Aorta (tissue), 5 donors: ENCODE measurements around the gene CYP17A1. TPM values are rescaled to one million over a fixed set of nuclear protein-coding genes. Genes with fewer than 3 reads are reported as not detected.
A peak's percentile ranks its signal among the peaks of the same experiment; 100 is the strongest.

Experiments
- ATAC-seq: fragments of 200-7000 bp; cut with Tn5 transposase; one replicate; pipeline ENCODE4 v1.9.1; 2022; ENCODE audit warnings: moderate library complexity; ENCODE audit not compliant: low FRiP score
- DNase-seq, 2 donors: peaks; one replicate each; pipeline ENCODE4 v3.0.0-alpha.2; 2020
- H3K27ac ChIP-seq, 2 donors: one replicate each; pipeline ENCODE4 v1.5.1; 2013; ENCODE audit warnings: low read length in 2 of 2, mild to moderate bottlenecking in 2 of 2, moderate library complexity in 2 of 2, control low read depth in 1 of 2, inconsistent platforms in 1 of 2, low read depth in 1 of 2
- H3K27me3 ChIP-seq, 2 donors: one replicate each; pipeline ENCODE4 v1.6.1; 2013; ENCODE audit warnings: control low read depth in 1 of 2, low read length in 1 of 2, mild to moderate bottlenecking in 1 of 2, moderate library complexity in 1 of 2; ENCODE audit not compliant: insufficient read depth in 2 of 2, control insufficient read depth in 1 of 2
- H3K36me3 ChIP-seq, 2 donors: one replicate each; pipeline ENCODE4 v1.6.1; 2013; ENCODE audit warnings: control low read depth in 1 of 2, low read length in 1 of 2, mild to moderate bottlenecking in 1 of 2; ENCODE audit not compliant: insufficient read depth in 2 of 2, control insufficient read depth in 1 of 2
- H3K4me1 ChIP-seq, 2 donors: one replicate each; pipeline ENCODE4 v1.6.1; 2013; ENCODE audit warnings: low read length in 2 of 2, control low read depth in 1 of 2, mild to moderate bottlenecking in 1 of 2, moderate library complexity in 1 of 2; ENCODE audit not compliant: insufficient read depth in 2 of 2, control insufficient read depth in 1 of 2
- H3K4me3 ChIP-seq, 2 donors: one replicate each; pipeline ENCODE4 v1.5.1; 2013; ENCODE audit warnings: low read length in 2 of 2, control low read depth in 1 of 2, mild to moderate bottlenecking in 1 of 2
- H3K9me3 ChIP-seq: one replicate; pipeline ENCODE4 v1.6.1; 2013; ENCODE audit warnings: mild to moderate bottlenecking, low read length; ENCODE audit not compliant: control insufficient read depth
- WGBS, 2 donors: extraction: QIAGEN DNeasy Blood & Tissue Kit; methylation state at CpG; one replicate each; pipeline ENCODE4 v1.1.7; 2013; 5-methylcytosine and 5-hydroxymethylcytosine counted together
- intact Hi-C, 2 donors: fragments of 100-400 bp; cut with DNase I; formaldehyde crosslinking; loops; one replicate each; pipeline versions ENCODE4 v1.14.2 to v1.15.0; 2022
- polyA plus RNA-seq, 2 donors: library from polyadenylated mRNA; stranded (reverse); fragments of 200-250 nt; gene quantifications; one replicate each; pipeline ENCODE4 v1.2.3, GENCODE V29; 2013
- total RNA-seq, 2 donors: library from RNA; stranded (reverse); fragmentation: NEBNext Ultra II Directional; extraction: Animal tissue kit (Norgen Biotek cat#: 25700); gene quantifications; one replicate each; pipeline ENCODE4 v1.2.1, GENCODE V29; 2021
- donor health status: healthy with polysubstance abuse.
- donor health status: Bipolar disorder and iron deficiency.
- donor health status: DM: no; HTN: no; CAD: no.
- donor health status: DM: no; HTN: no; CAD: no.
- donor health status: DM: yes; HTN: yes; CAD: no.

The CYP17A1 gene
- total and polyA plus RNA-seq, 4 donors: 0.25 to 1.3 (median 0.55) TPM; not detected in 1

- H3K4me3 ChIP-seq: no peak overlapping the region
- no peaks in the 10 kb centered on the region for H3K36me3 ChIP-seq
- DNase-seq: peak in 1 of 2 donors; percentile 19
- 53% methylated on average over 15 of the region's 15 CpGs for WGBS, 2 donors
- intact Hi-C loops: no loop called here
- H3K27ac ChIP-seq: peak overlapping the region in 1 of 2 donors; percentile 30
- peaks cover 11 to 18% of the 10 kb centered on the region in 2 donors for H3K4me1 ChIP-seq
- ATAC-seq: no peak
- H3K9me3 ChIP-seq: no peaks in the 10 kb centered on the region
- no peaks in the 10 kb centered on the region for H3K27me3 ChIP-seq
These were observed 41.5 kb downstream of the CYP17A1 start for GRCh38 chr10:102795453-102796406.

- Histone ChIP-seq H3K9me3 (no peaks in the 10 kb centered on the region), H3K27me3 (no peaks in the 10 kb centered on the region), H3K36me3 (no peaks in the 10 kb centered on the region), H3K27ac (no peak overlapping the region), H3K4me3 (no peak overlapping the region), H3K4me1 (peaks cover 11% of the 10 kb centered on the region in 2 donors)
- DNase-seq (no peak), ATAC-seq (no peak)
- WGBS, 2 donors: 31 to 36% methylated on average over 8 of the region's 8 CpGs
- intact Hi-C loops: no loop called here
These were observed 45.3 kb downstream of the CYP17A1 start for GRCh38 chr10:102791754-102792395.

DNA sequence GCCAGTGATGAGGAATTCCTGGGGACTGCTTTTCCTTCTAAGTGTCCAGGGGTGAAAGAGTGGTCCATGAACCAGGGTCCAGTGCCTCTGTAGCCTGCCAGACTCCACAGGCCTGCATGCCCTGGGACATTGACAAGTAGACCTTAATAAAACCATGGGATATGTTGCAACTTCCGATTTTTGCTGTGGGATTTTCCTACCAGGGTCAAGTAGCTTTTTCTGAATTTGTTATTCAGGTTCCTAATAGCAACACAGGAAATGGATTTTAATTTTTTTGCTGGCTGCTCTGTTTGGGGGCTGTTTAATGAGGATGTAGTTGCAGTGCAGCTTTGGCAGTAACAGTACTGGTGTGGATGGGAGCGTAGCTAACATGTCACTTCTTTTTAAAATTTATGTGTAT is 51.4 kb downstream of the CYP17A1 start:
- Histone ChIP-seq H3K9me3 (no peaks in the 10 kb centered on the region), H3K27me3 (no peaks in the 10 kb centered on the region), H3K4me3 (no peak overlapping the region), H3K4me1 (peaks cover 4 to 8% of the 10 kb centered on the region in 2 donors), H3K36me3 (no peaks in the 10 kb centered on the region), H3K27ac (peak overlapping the region in 1 of 2 donors; percentile 11)
- intact Hi-C loops: no loop called here
- DNase-seq (peak in 1 of 2 donors; percentile 56), ATAC-seq (peak; percentile 45)
- 46 to 49% methylated on average over 2 of the region's 2 CpGs for WGBS, 2 donors

GRCh38 chr10:102783568-102783967 is 53.6 kb downstream of the CYP17A1 start:
- WGBS, 2 donors: 33 to 38% methylated on average over 1 of the region's 1 CpG
- DNase-seq (no peak), ATAC-seq (peak; percentile 10)
- peaks cover 7 to 11% of the 10 kb centered on the region in 2 donors for H3K4me1 ChIP-seq
- no peaks in the 10 kb centered on the region for H3K27me3 ChIP-seq
- intact Hi-C loops: loop anchor here in 1 of 2 donors (5.0 kb wide), 1 partner anchor 34 kb away; no protein-coding TSS in a partner anchor
- peak overlapping the region; percentile 95 to 96 for H3K27ac ChIP-seq
- no peaks in the 10 kb centered on the region for H3K9me3 ChIP-seq
- H3K36me3 ChIP-seq: no peaks in the 10 kb centered on the region
- no peak overlapping the region for H3K4me3 ChIP-seq

DNA sequence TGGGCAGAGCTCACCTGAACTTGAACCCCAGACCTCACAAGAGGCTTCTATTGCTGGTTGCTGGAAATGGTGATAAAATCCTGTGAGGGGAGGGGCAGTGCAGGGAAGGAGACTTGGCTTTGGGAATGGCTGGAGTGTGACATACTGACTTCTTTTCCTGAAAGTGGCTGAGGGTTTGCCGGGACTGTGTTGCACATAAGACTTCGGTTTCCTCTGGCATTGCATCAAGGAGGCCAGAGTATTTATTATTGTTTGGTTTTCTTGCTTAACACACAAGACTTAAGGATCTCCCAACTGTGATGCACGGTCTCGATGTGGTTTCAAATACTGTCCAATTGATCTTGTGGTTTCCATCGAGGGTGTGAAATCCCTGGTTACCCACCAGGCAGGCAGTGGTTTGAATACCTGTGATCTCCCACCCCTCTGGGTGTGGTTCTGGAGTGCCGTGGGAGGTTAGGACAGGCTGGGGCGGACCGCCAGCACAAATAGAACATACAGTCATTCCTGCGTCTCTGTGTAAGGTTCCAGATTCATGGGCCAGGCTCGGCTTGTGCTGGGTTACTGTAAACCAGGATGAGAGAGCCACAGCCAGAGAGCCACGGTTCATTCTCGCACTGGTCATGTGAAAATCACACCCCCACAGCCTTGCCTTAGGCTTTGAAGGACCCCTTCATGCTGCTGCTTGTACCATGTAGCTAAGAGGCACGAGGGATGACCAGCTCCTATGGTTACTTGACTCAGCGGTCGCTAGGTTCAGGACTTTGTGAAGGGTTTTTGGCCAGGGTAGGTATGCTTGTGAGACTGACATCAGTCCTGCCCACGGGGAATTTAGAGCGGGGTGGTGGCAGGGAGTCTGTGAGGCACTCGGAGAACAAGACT is 54.3 kb downstream of the CYP17A1 start:
- H3K9me3 ChIP-seq: no peaks in the 10 kb centered on the region
- intact Hi-C loops: loop anchor here in 1 of 2 donors (5.0 kb wide), 1 partner anchor 34 kb away; no protein-coding TSS in a partner anchor
- WGBS, 2 donors: 4 to 6% methylated on average over 18 of the region's 18 CpGs
- peaks cover 7 to 13% of the 10 kb centered on the region in 2 donors for H3K4me1 ChIP-seq
- no peaks in the 10 kb centered on the region for H3K36me3 ChIP-seq
- DNase-seq (peak; percentile 88 to 91), ATAC-seq (peak; percentile 83)
- no peak overlapping the region for H3K4me3 ChIP-seq
- peak overlapping the region; percentile 95 to 96 for H3K27ac ChIP-seq
- H3K27me3 ChIP-seq: no peaks in the 10 kb centered on the region

GRCh38 chr10:102781921-102782557 is 55.2 kb downstream of the CYP17A1 start:
- ATAC-seq (peak; percentile 68), DNase-seq (no peak)
- no peaks in the 10 kb centered on the region for H3K9me3 ChIP-seq
- H3K27ac ChIP-seq: peak overlapping the region; percentile 83 to 96
- H3K4me3 ChIP-seq: no peak overlapping the region
- no peaks in the 10 kb centered on the region for H3K27me3 ChIP-seq
- intact Hi-C loops: loop anchor here in 1 of 2 donors (5.0 kb wide), 1 partner anchor 35 kb away; no protein-coding TSS in a partner anchor
- peaks cover 7 to 13% of the 10 kb centered on the region in 2 donors for H3K4me1 ChIP-seq
- H3K36me3 ChIP-seq: no peaks in the 10 kb centered on the region
- 39 to 43% methylated on average over 6 of the region's 6 CpGs for WGBS, 2 donors

DNA sequence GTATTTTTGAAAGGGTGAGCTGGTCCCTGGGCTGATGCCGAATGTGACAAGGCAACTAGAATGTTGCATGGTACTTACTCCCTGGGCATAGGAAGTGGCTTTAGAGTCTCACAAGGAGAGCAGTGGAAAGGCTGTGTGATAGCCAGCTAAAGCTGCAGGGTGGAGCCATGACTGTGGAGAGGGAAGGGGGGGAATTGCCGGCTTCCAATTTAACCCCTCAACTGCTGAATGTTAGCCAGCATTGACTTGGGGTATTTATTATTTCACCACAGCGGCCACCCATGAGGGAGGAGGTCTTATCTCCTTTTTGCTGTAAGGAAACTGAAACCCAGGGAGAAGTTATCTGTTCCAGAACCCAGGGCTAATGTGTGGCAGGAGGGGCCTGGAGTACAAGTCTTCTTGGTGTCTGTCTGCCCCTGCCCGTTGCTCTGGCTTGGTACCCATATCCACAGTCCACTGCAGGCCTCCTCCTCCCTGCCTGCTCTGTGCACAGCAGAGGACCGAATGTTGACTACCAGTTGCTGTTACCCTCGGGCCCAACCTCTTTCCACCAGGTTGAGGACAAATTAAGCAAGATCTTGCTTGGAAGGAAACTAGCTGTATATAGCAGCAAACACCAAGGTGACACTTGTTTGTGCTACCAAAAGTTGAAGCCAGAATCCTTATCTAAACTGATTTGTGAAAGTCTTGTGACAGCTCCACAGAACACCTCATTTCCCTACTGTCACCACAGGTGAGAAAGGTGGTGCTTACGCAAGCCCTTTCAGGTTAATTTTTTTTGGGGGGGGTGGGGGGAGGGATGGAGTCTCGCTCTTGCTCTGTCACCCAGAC is 55.9 kb downstream of the CYP17A1 start:
- Histone ChIP-seq H3K27ac (peak overlapping the region; percentile 83 to 88), H3K4me3 (no peak overlapping the region), H3K9me3 (no peaks in the 10 kb centered on the region), H3K4me1 (peaks cover 7 to 13% of the 10 kb centered on the region in 2 donors), H3K27me3 (no peaks in the 10 kb centered on the region), H3K36me3 (no peaks in the 10 kb centered on the region)
- 26 to 28% methylated on average over 8 of the region's 8 CpGs for WGBS, 2 donors
- intact Hi-C loops: loop anchor here in 1 of 2 donors (5.0 kb wide), 1 partner anchor 36 kb away; no protein-coding TSS in a partner anchor
- DNase-seq: no peak
- no peak for ATAC-seq
